Measurements from ENCODE around the gene HMGB2. TPM values are rescaled to one million over a fixed set of nuclear protein-coding genes. Genes with fewer than 3 reads are reported as not detected.
A peak's percentile ranks its signal among the peaks of the same experiment; 100 is the strongest.

The HMGB2 gene
- total RNA-seq, 1 donor from 2014 or later: 43.4 TPM

GRCh38 chr4:173367285-173367684 lies 33.1 kb upstream of the HMGB2 start:
- TF ChIP-seq CTCF (IDR thresholded peaks at IDR 0.05): no peak
- intact Hi-C loops (cut with DNase I): no loop called here
- Histone ChIP-seq H3K27me3 (no peaks in the 10 kb centered on the region), H3K4me1 (no peaks in the 10 kb centered on the region), H3K4me3 (no peak overlapping the region), H3K36me3 (no peaks in the 10 kb centered on the region), H3K9me3 (no peaks in the 10 kb centered on the region), H3K27ac (no peak overlapping the region)
- ATAC-seq (no peak), DNase-seq (no peak)

GRCh38 chr4:173365359-173365996 lies 31.3 kb upstream of the HMGB2 start:
- no peak for TF ChIP-seq CTCF (IDR thresholded peaks at IDR 0.05)
- no peak overlapping the region for H3K4me3 ChIP-seq
- intact Hi-C loops (cut with DNase I): no loop called here
- H3K27me3 ChIP-seq: no peaks in the 10 kb centered on the region
- no peak for ATAC-seq
- DNase-seq: no peak
- no peaks in the 10 kb centered on the region for H3K4me1 ChIP-seq
- H3K36me3 ChIP-seq: no peaks in the 10 kb centered on the region
- H3K9me3 ChIP-seq: no peaks in the 10 kb centered on the region
- H3K27ac ChIP-seq: no peak overlapping the region

GRCh38 chr4:173362666-173363065 lies 28.5 kb upstream of the HMGB2 start:
- ATAC-seq: no peak
- no peak for TF ChIP-seq CTCF (IDR thresholded peaks at IDR 0.05)
- no peak overlapping the region for H3K27ac ChIP-seq
- H3K4me1 ChIP-seq: no peaks in the 10 kb centered on the region
- H3K27me3 ChIP-seq: no peaks in the 10 kb centered on the region
- H3K36me3 ChIP-seq: no peaks in the 10 kb centered on the region
- intact Hi-C loops (cut with DNase I): no loop called here
- H3K9me3 ChIP-seq: no peaks in the 10 kb centered on the region
- no peak for DNase-seq
- no peak overlapping the region for H3K4me3 ChIP-seq

- intact Hi-C loops (cut with DNase I): no loop called here
- TF ChIP-seq CTCF (IDR thresholded peaks at IDR 0.05): peak; percentile 28
- ATAC-seq: no peak
- Histone ChIP-seq H3K4me1 (no peaks in the 10 kb centered on the region), H3K27ac (no peak overlapping the region), H3K27me3 (no peaks in the 10 kb centered on the region), H3K4me3 (no peak overlapping the region), H3K36me3 (no peaks in the 10 kb centered on the region), H3K9me3 (no peaks in the 10 kb centered on the region)
- no peak for DNase-seq
Measured at GRCh38 chr4:173360587-173361221, 26.5 kb upstream of the HMGB2 start.

GRCh38 chr4:173357939-173358338 lies 23.8 kb upstream of the HMGB2 start:
- intact Hi-C loops (cut with DNase I): no loop called here
- Histone ChIP-seq H3K9me3 (no peaks in the 10 kb centered on the region), H3K27me3 (no peaks in the 10 kb centered on the region), H3K4me1 (no peaks in the 10 kb centered on the region), H3K27ac (no peak overlapping the region), H3K36me3 (no peaks in the 10 kb centered on the region), H3K4me3 (no peak overlapping the region)
- DNase-seq: no peak
- no peak for TF ChIP-seq CTCF (IDR thresholded peaks at IDR 0.05)
- peak; percentile 59 for ATAC-seq
